Loucy (cell line): ENCODE measurements around the gene PPIL1.

Experiments
- H2AFZ ChIP-seq: fragments of 200-600 bp; sonication (generic); 2 replicates; pipeline ENCODE4 v1.6.0; 2016; ENCODE audit warnings: antibody characterized with exemption, mild to moderate bottlenecking, low read length, moderate library complexity
- H3F3A ChIP-seq: fragments of 200-600 bp; 2 replicates; pipeline ENCODE4 v1.6.0; 2016; ENCODE audit warnings: antibody characterized with exemption, low read depth, mild to moderate bottlenecking
- H3K27me3 ChIP-seq: fragments of 200-600 bp; sonication (generic); 2 replicates; pipeline ENCODE4 v1.6.1; 2014; ENCODE audit warnings: low read length, mild to moderate bottlenecking; ENCODE audit not compliant: insufficient read depth, poor library complexity, severe bottlenecking
- H3K36me3 ChIP-seq: fragments of 200-600 bp; sonication (generic); 2 replicates; pipeline ENCODE4 v1.6.1; 2016; ENCODE audit warnings: low read length; ENCODE audit not compliant: insufficient read depth
- H3K4me1 ChIP-seq: fragments of 200-600 bp; sonication (generic); 2 replicates; pipeline ENCODE4 v1.5.1; 2014; ENCODE audit warnings: low read length, mild to moderate bottlenecking; ENCODE audit not compliant: insufficient read depth, poor library complexity, severe bottlenecking
- H3K4me2 ChIP-seq: fragments of 200-600 bp; sonication (generic); 2 replicates; pipeline ENCODE4 v1.6.0; 2014; ENCODE audit warnings: antibody characterized with exemption, low read length, low read depth, mild to moderate bottlenecking; ENCODE audit not compliant: poor library complexity, severe bottlenecking
- H3K4me3 ChIP-seq: fragments of 200-600 bp; sonication (generic); 2 replicates; pipeline ENCODE4 v1.5.1; 2014; ENCODE audit warnings: low read length, mild to moderate bottlenecking, mixed read lengths; ENCODE audit not compliant: poor library complexity, severe bottlenecking
- H3K79me2 ChIP-seq: fragments of 200-600 bp; sonication (generic); 2 replicates; pipeline ENCODE4 v1.6.1; 2014; ENCODE audit warnings: low read length; ENCODE audit not compliant: insufficient read depth
- H3K9ac ChIP-seq: fragments of 200-600 bp; sonication (generic); 2 replicates; pipeline ENCODE4 v1.6.0; 2014; ENCODE audit warnings: mild to moderate bottlenecking, low read depth, low read length, moderate library complexity; ENCODE audit not compliant: poor library complexity, severe bottlenecking
- H3K9me2 ChIP-seq: fragments of 200-600 bp; sonication (generic); replicated peaks from 2 replicates; pipeline ENCODE4 v1.6.1; 2016; ENCODE audit warnings: low read depth, low read length, mixed read lengths
- H3K9me3 ChIP-seq: fragments of 200-600 bp; sonication (generic); 2 replicates; pipeline ENCODE4 v1.6.1; 2014; ENCODE audit warnings: mild to moderate bottlenecking, antibody characterized with exemption, low read length, low read depth; ENCODE audit not compliant: insufficient read depth
- H4K20me1 ChIP-seq: fragments of 200-600 bp; sonication (generic); 2 replicates; pipeline ENCODE4 v1.6.0; 2014; ENCODE audit warnings: antibody characterized with exemption, low read length, mild to moderate bottlenecking; ENCODE audit not compliant: insufficient read depth, poor library complexity, severe bottlenecking
- EZH2phosphoT487 ChIP-seq: fragments of 200-600 bp; IDR thresholded peaks from 2 replicates; pipeline ENCODE4 v1.6.1; 2018; ENCODE audit warnings: antibody characterized with exemption, mild to moderate bottlenecking, moderate library complexity, borderline replicate concordance
- TF ChIP-seq, protein P1 (sequence below): fragments of 200-600 bp; sonication (generic); conservative IDR thresholded peaks from 2 replicates; pipeline ENCODE4 v1.5.1; 2014; ENCODE audit warnings: mild to moderate bottlenecking, antibody characterized with exemption, low read length

Gene PPIL1

DNA sequence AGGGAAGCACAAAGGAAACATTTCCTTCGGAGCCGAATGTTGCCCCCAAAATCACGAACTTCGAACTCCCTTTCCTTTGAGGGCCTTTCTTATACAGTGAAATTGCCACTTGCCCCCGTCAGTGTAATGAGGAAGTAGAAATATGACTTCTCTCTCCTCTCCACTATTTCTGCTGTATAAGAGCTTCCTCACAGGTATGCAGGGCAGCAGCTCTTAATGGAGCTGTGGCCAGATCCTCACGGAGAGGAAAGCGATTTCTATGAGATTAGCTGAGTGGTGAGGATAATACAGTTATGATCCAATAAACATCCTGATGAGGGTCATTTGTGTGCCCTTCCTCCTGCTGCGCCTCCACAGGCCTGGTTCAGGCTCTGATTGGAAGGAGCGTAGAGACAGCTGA is 24.6 kb downstream of the PPIL1 start:
- Histone ChIP-seq H3K36me3 (peaks cover 36% of the 10 kb centered on the region), H3K27me3 (no peaks in the 10 kb centered on the region), H3K9ac (no peak overlapping the region), H3K79me2 (no peaks in the 10 kb centered on the region), H2AFZ (no peak overlapping the region), H3K4me2 (no peak overlapping the region), H3K4me3 (no peak overlapping the region), H4K20me1 (no peaks in the 10 kb centered on the region), H3K9me3 (no peaks in the 10 kb centered on the region), H3K4me1 (no peaks in the 10 kb centered on the region), H3K9me2 (no peaks in the 10 kb centered on the region), H3F3A (no peaks in the 10 kb centered on the region)
- TF ChIP-seq EZH2phosphoT487: no peak
- TF ChIP-seq, protein P1, sequence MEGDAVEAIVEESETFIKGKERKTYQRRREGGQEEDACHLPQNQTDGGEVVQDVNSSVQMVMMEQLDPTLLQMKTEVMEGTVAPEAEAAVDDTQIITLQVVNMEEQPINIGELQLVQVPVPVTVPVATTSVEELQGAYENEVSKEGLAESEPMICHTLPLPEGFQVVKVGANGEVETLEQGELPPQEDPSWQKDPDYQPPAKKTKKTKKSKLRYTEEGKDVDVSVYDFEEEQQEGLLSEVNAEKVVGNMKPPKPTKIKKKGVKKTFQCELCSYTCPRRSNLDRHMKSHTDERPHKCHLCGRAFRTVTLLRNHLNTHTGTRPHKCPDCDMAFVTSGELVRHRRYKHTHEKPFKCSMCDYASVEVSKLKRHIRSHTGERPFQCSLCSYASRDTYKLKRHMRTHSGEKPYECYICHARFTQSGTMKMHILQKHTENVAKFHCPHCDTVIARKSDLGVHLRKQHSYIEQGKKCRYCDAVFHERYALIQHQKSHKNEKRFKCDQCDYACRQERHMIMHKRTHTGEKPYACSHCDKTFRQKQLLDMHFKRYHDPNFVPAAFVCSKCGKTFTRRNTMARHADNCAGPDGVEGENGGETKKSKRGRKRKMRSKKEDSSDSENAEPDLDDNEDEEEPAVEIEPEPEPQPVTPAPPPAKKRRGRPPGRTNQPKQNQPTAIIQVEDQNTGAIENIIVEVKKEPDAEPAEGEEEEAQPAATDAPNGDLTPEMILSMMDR: no peak

GRCh38 chr6:36848658-36849441 is 25.8 kb downstream of the PPIL1 start:
- H3K9ac ChIP-seq: no peak overlapping the region
- no peak overlapping the region for H3K4me2 ChIP-seq

GRCh38 chr6:36847991-36848390 is 26.6 kb downstream of the PPIL1 start:
- no peak for TF ChIP-seq EZH2phosphoT487
- TF ChIP-seq, protein P1: no peak
- H3K79me2 ChIP-seq: no peaks in the 10 kb centered on the region
- no peak overlapping the region for H3K9ac ChIP-seq
- H3K4me3 ChIP-seq: no peak overlapping the region
- H3K9me3 ChIP-seq: no peaks in the 10 kb centered on the region
- H3F3A ChIP-seq: no peaks in the 10 kb centered on the region
- no peak overlapping the region for H3K4me2 ChIP-seq
- no peaks in the 10 kb centered on the region for H4K20me1 ChIP-seq
- H3K4me1 ChIP-seq: no peaks in the 10 kb centered on the region
- no peaks in the 10 kb centered on the region for H3K9me2 ChIP-seq
- no peaks in the 10 kb centered on the region for H3K27me3 ChIP-seq
- peaks cover 15% of the 10 kb centered on the region for H3K36me3 ChIP-seq
- no peak overlapping the region for H2AFZ ChIP-seq

More at GRCh38 chr6:36848658-36849441, 25.8 kb downstream of the PPIL1 start:
- Histone ChIP-seq H3K4me1 (no peaks in the 10 kb centered on the region), H3K79me2 (no peaks in the 10 kb centered on the region), H2AFZ (no peak overlapping the region), H3K4me3 (no peak overlapping the region), H3K36me3 (peaks cover 24% of the 10 kb centered on the region), H3K9me2 (no peaks in the 10 kb centered on the region), H3K27me3 (no peaks in the 10 kb centered on the region), H3F3A (no peaks in the 10 kb centered on the region), H3K9me3 (no peaks in the 10 kb centered on the region), H4K20me1 (no peaks in the 10 kb centered on the region)
- TF ChIP-seq, protein P1: no peak
- TF ChIP-seq EZH2phosphoT487: no peak
